ENCODE measurements around the gene FIS1. TPM values are rescaled to one million over a fixed set of nuclear protein-coding genes. Genes with fewer than 3 reads are reported as not detected.
A peak's percentile ranks its signal among the peaks of the same experiment; 100 is the strongest.
"Not testable (repeated sequence)": the region's sequence is repeated elsewhere in the genome, so short reads cannot be mapped to it uniquely, and the experiment has no call there.

The FIS1 gene
- total and polyA plus RNA-seq, 2 experiments from 2014 or later, result 283 to 333 TPM

- Histone ChIP-seq H3K27me3 (no peaks in the 10 kb centered on the region), H3K36me3 (no peaks in the 10 kb centered on the region), H3K4me3 (no peak overlapping the region), H3K27ac (no peak overlapping the region), H3K4me1 (ENCODE audit: low read depth) (no peaks in the 10 kb centered on the region), H3K9me3 (ENCODE audit: low read depth) (no peaks in the 10 kb centered on the region)
- TF ChIP-seq CTCF (IDR thresholded peaks at IDR 0.05; ENCODE audit: low read depth, low read length), result no peak
- DNase-seq (ENCODE audit: low read depth in 1 of 2, low spot score in 1 of 2), result no peak
These were observed 32.3 kb upstream of the FIS1 start for GRCh38 chr7:101277155-101277554.

- H3K27me3 ChIP-seq, result no peaks in the 10 kb centered on the region
- no peaks in the 10 kb centered on the region for H3K4me1 ChIP-seq (ENCODE audit: low read depth)
- H3K9me3 ChIP-seq (ENCODE audit: low read depth), result no peaks in the 10 kb centered on the region
- no peak for TF ChIP-seq CTCF (IDR thresholded peaks at IDR 0.05; ENCODE audit: low read depth, low read length)
- DNase-seq (ENCODE audit: low read depth in 1 of 2, low spot score in 1 of 2), result no peak
- H3K27ac ChIP-seq, result no peak overlapping the region
- H3K36me3 ChIP-seq, result no peaks in the 10 kb centered on the region
- no peak overlapping the region for H3K4me3 ChIP-seq
These were observed 28.3 kb upstream of the FIS1 start for GRCh38 chr7:101273206-101273605.

GRCh38 chr7:101271021-101271420, 26.1 kb upstream of the FIS1 start:
- no peak for TF ChIP-seq CTCF (IDR thresholded peaks at IDR 0.05; ENCODE audit: low read depth, low read length)
- no peak overlapping the region for H3K27ac ChIP-seq
- no peak for DNase-seq (ENCODE audit: low read depth in 1 of 2, low spot score in 1 of 2)
- H3K4me3 ChIP-seq, result no peak overlapping the region
- H3K9me3 ChIP-seq (ENCODE audit: low read depth), result no peaks in the 10 kb centered on the region
- no peaks in the 10 kb centered on the region for H3K27me3 ChIP-seq
- H3K36me3 ChIP-seq, result no peaks in the 10 kb centered on the region
- H3K4me1 ChIP-seq (ENCODE audit: low read depth), result no peaks in the 10 kb centered on the region

GRCh38 chr7:101269664-101270063, 24.8 kb upstream of the FIS1 start:
- Histone ChIP-seq H3K4me3 (no peak overlapping the region), H3K9me3 (ENCODE audit: low read depth) (no peaks in the 10 kb centered on the region), H3K27me3 (no peaks in the 10 kb centered on the region), H3K27ac (no peak overlapping the region), H3K4me1 (ENCODE audit: low read depth) (no peaks in the 10 kb centered on the region), H3K36me3 (no peaks in the 10 kb centered on the region)
- TF ChIP-seq CTCF (IDR thresholded peaks at IDR 0.05; ENCODE audit: low read depth, low read length), result no peak
- no peak for DNase-seq (ENCODE audit: low read depth in 1 of 2, low spot score in 1 of 2)

- Histone ChIP-seq H3K27me3 (no peaks in the 10 kb centered on the region), H3K9me3 (ENCODE audit: low read depth) (no peaks in the 10 kb centered on the region), H3K4me1 (ENCODE audit: low read depth) (peaks cover 11% of the 10 kb centered on the region), H3K36me3 (no peaks in the 10 kb centered on the region), H3K27ac (no peak overlapping the region), H3K4me3 (no peak overlapping the region)
- no peak for TF ChIP-seq CTCF (IDR thresholded peaks at IDR 0.05; ENCODE audit: low read depth, low read length)
- no peak for DNase-seq (ENCODE audit: low read depth in 1 of 2, low spot score in 1 of 2)
These were observed 21.0 kb upstream of the FIS1 start for GRCh38 chr7:101265622-101266516.

DNA sequence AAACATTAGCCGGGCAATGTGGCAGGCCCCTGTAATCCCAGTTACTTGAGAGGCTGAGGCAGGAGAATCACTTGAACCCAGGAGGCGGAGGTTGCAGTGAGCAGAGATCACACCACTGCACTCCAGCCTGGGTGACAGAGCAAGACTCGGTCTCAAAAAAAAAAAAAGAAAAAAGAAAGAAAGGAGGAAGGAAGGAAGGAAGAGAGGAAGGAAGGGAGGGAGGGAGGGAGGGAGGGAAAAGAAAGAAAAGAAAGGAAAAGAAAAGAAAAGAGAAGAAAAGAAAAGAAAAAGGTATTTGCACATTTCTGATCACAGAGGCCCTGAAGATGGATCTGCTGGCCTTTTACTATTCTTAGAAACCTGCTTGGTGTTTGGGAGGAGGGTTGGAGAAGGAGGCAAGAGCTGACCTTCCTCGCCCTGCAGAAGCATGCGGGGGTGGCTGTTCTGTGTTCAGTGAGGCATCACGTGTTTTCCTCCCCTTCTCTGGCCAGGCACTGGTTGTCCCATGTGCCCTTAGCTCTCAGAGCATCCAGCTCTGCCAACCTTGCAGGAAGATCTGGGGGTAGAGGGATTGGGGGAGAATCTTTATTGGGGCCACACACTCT, 19.3 kb upstream of the FIS1 start:
- not testable (repeated sequence) for H3K9me3 ChIP-seq (ENCODE audit: low read depth); H3K27me3 ChIP-seq; H3K27ac ChIP-seq; H3K36me3 ChIP-seq; H3K4me3 ChIP-seq
- peak; percentile 50 to 55 for DNase-seq (ENCODE audit: low read depth in 1 of 2, low spot score in 1 of 2)
- peaks cover 11% of the 10 kb centered on the region for H3K4me1 ChIP-seq (ENCODE audit: low read depth)

Data from cardiac muscle cell (in vitro differentiated cells and primary cell).